Limb (tissue), 2 donors: ENCODE data around the gene LRMDA.
"Not testable (repeated sequence)": the region's sequence is repeated elsewhere in the genome, so short reads cannot be mapped to it uniquely, and the experiment has no call there.

Experiments used
- DNase-seq, 2 donors: peaks; one replicate each; pipeline ENCODE4 v3.0.0-alpha.2; 2016; ENCODE audit errors: extremely low spot score in 2 of 2

The LRMDA gene

DNA sequence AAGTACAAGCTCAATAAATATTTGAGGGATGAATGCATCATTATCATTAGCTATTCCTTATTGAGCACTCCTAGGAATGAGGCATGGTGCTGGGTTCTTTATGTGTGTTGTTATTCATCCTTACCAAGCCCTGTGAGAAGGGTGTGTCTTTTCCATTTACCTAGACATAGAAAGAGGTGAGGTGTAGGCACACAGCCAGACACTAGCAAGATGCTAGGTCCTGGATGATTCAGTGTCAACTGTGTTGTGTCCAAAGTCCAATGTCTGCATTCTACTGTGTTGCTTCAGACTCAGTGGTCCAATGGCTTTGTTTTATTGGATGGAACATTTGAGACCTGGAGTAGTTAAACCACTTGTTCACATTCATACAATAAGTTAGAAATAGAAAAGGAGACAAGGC, 605.5 kb downstream of the LRMDA start:
- no peak for DNase-seq

- no peak for DNase-seq
Observed at GRCh38 chr10:76037531-76038155, 606.2 kb downstream of the LRMDA start.

GRCh38 chr10:76038696-76039095, 607.3 kb downstream of the LRMDA start:
- DNase-seq: no peak

DNA sequence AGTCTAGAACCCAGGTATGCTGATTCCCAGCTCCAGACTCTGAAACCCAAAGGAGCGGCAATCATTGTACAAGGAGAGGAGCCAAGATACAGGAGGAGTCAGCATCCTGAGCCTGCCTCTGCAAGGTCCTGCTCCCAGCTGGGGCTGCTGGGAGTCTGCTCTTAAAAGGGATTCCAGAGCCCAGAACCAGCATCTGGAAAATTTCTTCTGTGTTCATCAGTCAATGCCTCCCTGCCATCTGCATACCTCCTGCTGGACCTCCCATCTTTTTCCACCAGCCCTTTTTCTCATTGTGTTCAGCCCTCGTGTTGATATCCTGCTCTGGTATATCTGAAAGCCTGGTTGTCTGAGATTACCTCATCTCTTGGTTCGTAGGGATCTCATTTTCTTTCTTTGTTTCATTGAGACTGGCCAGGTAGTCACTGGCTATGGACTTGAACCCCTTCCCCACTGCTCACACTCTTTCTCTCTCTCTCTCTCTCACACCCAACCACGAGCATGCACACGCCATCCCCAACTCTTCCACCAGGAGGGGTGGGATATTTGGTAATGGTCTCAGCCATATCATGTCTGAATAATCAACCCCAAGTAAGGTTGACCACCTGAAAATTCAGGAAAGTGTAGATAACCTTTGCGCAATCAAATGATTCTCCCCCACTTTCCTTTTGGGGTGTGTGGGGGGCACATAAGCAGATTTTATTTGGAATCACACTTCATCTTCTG, 608.8 kb downstream of the LRMDA start:
- DNase-seq: no peak

GRCh38 chr10:76040830-76041220, 609.4 kb downstream of the LRMDA start:
- DNase-seq: no peak

DNA sequence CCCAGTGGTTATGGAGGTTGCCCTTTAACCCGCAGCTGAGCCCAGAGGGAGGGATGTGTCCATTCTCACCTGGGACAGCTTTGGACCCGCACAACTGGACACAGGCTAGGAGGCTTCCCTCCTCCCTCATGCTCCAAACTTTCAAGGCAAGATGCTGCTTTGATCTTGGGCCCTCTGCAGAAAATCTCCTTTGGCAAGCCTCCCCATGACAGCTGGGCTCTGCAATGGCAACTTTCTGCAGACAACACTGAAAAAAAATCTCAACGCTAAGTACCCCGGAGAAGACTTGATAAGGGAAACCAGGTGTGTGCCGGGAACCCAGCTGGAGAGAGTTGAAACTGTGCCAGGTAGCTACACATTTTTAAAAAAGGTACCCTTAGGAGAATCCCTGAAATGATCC, 610.1 kb downstream of the LRMDA start:
- DNase-seq: no peak

- DNase-seq: no peak
Observed at GRCh38 chr10:76043261-76043660, 611.8 kb downstream of the LRMDA start.

GRCh38 chr10:76044751-76045150, 613.3 kb downstream of the LRMDA start:
- DNase-seq: no peak

DNA sequence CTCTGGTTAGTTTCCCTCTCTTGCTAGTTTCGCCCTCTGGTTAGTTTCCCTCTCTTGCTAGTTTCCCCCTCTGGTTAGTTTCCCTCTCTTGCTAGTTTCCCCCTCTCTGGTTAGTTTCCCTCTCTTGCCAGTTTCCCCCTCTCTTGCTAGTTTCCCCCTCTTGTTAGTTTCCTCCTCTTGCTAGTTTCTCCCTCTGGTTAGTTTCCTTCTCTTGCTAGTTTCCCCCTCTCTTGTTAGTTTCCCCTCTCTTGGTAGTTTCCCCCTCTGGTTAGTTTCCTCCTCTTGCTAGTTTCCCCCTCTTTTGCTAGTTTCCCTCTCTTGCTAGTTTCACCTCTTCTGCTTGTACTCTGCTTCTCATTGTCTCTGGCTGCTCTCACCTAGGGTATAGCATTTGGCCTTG, 613.8 kb downstream of the LRMDA start:
- DNase-seq: no peak

GRCh38 chr10:76047521-76047920, 616.1 kb downstream of the LRMDA start:
- DNase-seq: no peak

DNA sequence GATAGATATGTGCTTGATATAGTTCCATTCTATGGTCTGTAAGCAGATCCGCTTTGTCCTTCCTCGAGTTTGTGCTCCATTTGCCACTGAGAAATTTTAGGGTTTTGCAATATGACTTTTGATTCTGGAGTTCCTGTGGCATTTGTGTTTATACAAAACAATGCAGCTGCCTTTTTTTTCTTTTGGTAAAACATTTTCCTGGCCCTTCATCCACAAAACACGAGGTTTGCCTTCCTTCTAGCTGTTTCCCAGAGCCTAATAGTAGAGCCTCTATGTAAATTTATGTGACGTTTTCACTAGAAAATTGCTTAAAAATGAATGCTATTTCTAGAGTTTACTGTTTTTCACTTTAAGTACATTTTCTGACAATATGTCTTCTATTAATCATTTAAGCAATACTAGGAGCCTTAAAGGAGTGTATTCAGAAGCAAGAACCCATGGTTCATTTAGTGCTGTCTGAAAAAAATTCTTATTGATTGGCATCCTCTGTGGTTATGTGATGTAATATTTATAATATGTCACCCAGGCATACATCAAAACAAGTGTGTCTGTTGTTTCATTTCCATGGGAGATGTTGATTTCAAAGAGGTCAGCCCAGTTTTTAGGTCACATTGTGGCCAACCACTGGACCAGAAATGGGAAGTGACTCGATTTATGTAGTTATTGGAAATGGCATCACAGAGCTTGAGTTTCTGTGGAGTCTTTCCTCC, 618.3 kb downstream of the LRMDA start:
- DNase-seq: no peak

DNA sequence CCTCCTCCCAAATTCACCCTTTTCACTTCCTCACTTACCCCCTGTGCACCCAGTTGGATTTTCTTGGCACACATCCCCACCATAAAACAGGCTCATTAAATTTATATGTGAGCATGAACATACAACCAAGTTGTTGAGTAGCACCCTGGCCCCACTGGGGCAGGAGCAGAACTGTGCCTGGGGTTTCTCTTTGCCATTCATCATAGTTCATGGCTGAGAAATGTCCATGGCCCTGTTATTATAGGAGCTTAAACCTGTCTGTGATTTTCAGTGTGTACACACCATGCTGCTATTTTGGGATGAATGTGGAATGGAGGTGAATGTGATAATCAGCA, 618.8 kb downstream of the LRMDA start:
- DNase-seq: no peak

- no peak for DNase-seq
Observed at GRCh38 chr10:76051007-76051936, 619.8 kb downstream of the LRMDA start.

GRCh38 chr10:76052682-76053503, 621.5 kb downstream of the LRMDA start:
- DNase-seq: no peak

GRCh38 chr10:76055466-76055865, 624.0 kb downstream of the LRMDA start:
- no peak for DNase-seq

DNA sequence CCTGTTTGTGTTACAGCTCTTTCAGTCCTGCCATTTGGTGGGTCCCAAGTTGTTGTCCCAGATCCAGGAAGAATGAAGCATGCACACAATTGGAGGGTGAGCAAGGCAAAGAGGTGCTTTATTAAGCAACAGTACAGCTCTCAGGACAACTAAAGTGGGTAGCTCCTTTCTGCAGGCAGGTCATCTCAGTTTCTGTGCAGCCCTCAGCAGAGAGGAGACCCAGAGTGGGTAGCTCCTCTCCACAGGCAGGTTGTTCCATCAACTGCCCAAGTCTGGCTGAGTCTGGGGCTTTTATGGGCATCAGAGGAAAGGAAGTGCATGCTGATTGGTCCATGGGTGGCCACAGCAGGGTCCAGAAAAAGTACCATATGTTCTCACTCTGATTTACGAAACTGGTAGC, 624.5 kb downstream of the LRMDA start:
- DNase-seq: no peak

GRCh38 chr10:76060993-76061392, 629.6 kb downstream of the LRMDA start:
- not testable (repeated sequence) for DNase-seq

GRCh38 chr10:76066457-76066856, 635.0 kb downstream of the LRMDA start:
- no peak for DNase-seq

DNA sequence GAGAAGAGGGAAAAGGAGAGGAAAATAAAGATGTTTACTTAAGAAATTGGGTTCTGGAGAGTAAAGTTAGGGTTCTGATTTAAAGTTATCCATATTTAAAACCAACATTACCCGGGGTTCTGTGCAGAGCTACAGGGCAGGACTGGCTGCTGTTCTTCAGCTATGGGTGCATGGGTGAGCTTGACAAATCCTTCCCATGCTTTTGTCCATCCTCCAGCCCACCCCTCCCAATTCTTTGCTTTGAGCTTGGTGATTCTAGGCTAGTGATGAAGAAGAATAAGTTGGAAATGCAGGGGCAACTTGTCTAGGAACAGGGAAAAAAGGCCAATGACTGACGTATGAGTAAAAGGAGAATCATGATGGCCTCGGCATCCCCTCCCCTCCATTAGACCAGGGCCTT, 636.0 kb downstream of the LRMDA start:
- no peak for DNase-seq

DNA sequence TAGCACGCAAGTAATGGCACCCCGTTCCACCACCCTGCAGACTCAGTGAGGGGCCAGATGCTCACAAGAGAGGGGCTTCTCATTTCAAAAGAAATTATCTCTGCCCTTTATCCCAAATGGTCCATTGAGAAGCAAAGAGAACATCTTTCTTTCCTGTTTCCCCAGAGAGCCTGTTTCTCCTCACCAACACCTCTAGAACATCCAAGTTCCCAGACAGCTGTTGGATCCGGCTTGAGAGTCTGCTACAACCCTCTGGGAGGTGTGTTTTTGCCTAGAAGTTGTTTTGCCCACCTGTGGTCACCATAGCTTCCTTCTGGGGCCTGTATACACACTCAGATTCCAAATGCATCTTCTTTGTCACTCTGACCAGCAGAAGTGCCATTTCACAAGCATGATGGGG, 637.4 kb downstream of the LRMDA start:
- no peak for DNase-seq

- DNase-seq: no peak
Observed at GRCh38 chr10:76070916-76071315, 639.5 kb downstream of the LRMDA start.
